Panc1 (cell line): ENCODE measurements around the gene NAT9. TPM values are rescaled to one million over a fixed set of nuclear protein-coding genes. Genes with fewer than 3 reads are reported as not detected.

Source experiments
- ATAC-seq: fragments of 200-7000 bp; cut with Tn5 transposase; 2 replicates; pipeline ENCODE4 v1.9.1; 2020; ENCODE audit warnings: mild to moderate bottlenecking, moderate library complexity
- BruUV-seq: library from RNA; stranded (reverse); fragments of 400-500 nt; replicated peaks from 2 replicates; lab custom pipeline; 2021; lab: Mats Ljungman, UMichigan
- CTCF ChIA-PET: fragments of 300-600 bp; sonication (Branson Sonifier 250); formaldehyde crosslinking; loops from one replicate; lab custom pipeline; 2022; ENCODE audit warnings: antibody characterized with exemption; lab: Charles Lee
- POLR2A ChIA-PET: fragments of 300-600 bp; sonication (Branson Sonifier 250); formaldehyde crosslinking; loops from one replicate; lab custom pipeline; 2022; ENCODE audit warnings: antibody characterized with exemption; lab: Charles Lee
- DNase-seq: peaks from one replicate; pipeline ENCODE4 v3.0.0-alpha.2; 2010; ENCODE audit warnings: low read depth, low spot score
- H3K27ac ChIP-seq: 2 replicates; pipeline ENCODE4 v1.5.1; 2011; ENCODE audit warnings: mild to moderate bottlenecking, low read length, inconsistent platforms
- H3K27me3 ChIP-seq: fragments of 200-500 bp; sonication (Bioruptor generic); 2 replicates; pipeline ENCODE4 v1.6.0; 2014; ENCODE audit warnings: low read length, inconsistent platforms; ENCODE audit not compliant: control insufficient read depth, insufficient read depth
- H3K36me3 ChIP-seq: fragments of 200-500 bp; sonication (Bioruptor generic); 2 replicates; pipeline ENCODE4 v1.5.1; 2014; ENCODE audit warnings: inconsistent platforms, mild to moderate bottlenecking, low read length, moderate library complexity; ENCODE audit not compliant: control insufficient read depth, insufficient read depth
- H3K4me1 ChIP-seq: 2 replicates; pipeline ENCODE4 v1.5.1; 2011; ENCODE audit warnings: inconsistent platforms, mild to moderate bottlenecking, low read length, moderate library complexity; ENCODE audit not compliant: control insufficient read depth, insufficient read depth
- H3K4me3 ChIP-seq, 2 experiments: 2 replicates each; pipeline ENCODE4 v1.5.1; 2011 to 2012; ENCODE audit warnings: low read depth in 2 of 2, low read length in 2 of 2, mild to moderate bottlenecking in 2 of 2, inconsistent platforms in 1 of 2, moderate library complexity in 1 of 2
- H3K9me3 ChIP-seq: fragments of 200-500 bp; sonication (Bioruptor generic); 2 replicates; pipeline ENCODE4 v1.5.1; 2014; ENCODE audit warnings: low read depth, mild to moderate bottlenecking, inconsistent platforms, low read length, moderate library complexity; ENCODE audit not compliant: control insufficient read depth, insufficient read depth
- CTCF ChIP-seq: fragments of 450-650 bp; IDR thresholded peaks from 2 replicates; pipeline ENCODE4 v1.5.1; 2017; ENCODE audit warnings: mild to moderate bottlenecking
- POLR2AphosphoS5 ChIP-seq: IDR thresholded peaks from 2 replicates; pipeline ENCODE4 v1.6.1; 2012; ENCODE audit warnings: mild to moderate bottlenecking, low read depth, low read length, moderate library complexity
- REST ChIP-seq, 2 experiments: IDR thresholded peaks; 2 replicates each; pipeline ENCODE4 v1.6.1; 2011 to 2012; ENCODE audit warnings: low read depth in 2 of 2, control low read depth in 1 of 2, low read length in 1 of 2, mild to moderate bottlenecking in 1 of 2, moderate library complexity in 1 of 2; ENCODE audit not compliant: insufficient read depth in 1 of 2
- SIN3A ChIP-seq: IDR thresholded peaks from 2 replicates; pipeline ENCODE4 v1.6.1; 2012; ENCODE audit warnings: low read depth, mild to moderate bottlenecking, low read length, moderate library complexity, borderline replicate concordance; ENCODE audit not compliant: insufficient read depth
- TCF7L2 ChIP-seq: IDR thresholded peaks from 2 replicates; pipeline ENCODE4 v1.6.1; 2011; ENCODE audit warnings: mild to moderate bottlenecking, low read depth, low read length, inconsistent platforms
- in situ Hi-C: cut with HindIII; loops from 2 replicates; pipeline ENCODE4 v1.10.0; 2016; ENCODE audit warnings: low sequenced_read_pairs, low pct_unique_long_range_greater_than_20kb
- intact Hi-C: fragments of 100-400 bp; cut with micrococcal nuclease; formaldehyde crosslinking; loops from one replicate; pipeline ENCODE4 v1.10.0; 2022; ENCODE audit not compliant: unreplicated experiment
- total RNA-seq: library from RNA; stranded (reverse); gene quantifications from one replicate; pipeline ENCODE4 v1.2.1, GENCODE V29; 2021; ENCODE audit not compliant: unreplicated experiment

NAT9 gene
- total RNA-seq, 1 experiment from 2014 or later = 90.1 TPM

- Histone ChIP-seq H3K27me3 (no peaks in the 10 kb centered on the region), H3K36me3 (peaks cover 2% of the 10 kb centered on the region; the same call in 1 of the 2 replicates), H3K9me3 (no peaks in the 10 kb centered on the region), H3K4me3 (no peak overlapping the region), H3K27ac (no peak overlapping the region), H3K4me1 (peaks cover 32% of the 10 kb centered on the region)
- intact Hi-C loops = no loop called here
- BruUV-seq = no TSS peak
- TF ChIP-seq TCF7L2 = no peak
- TF ChIP-seq REST (IDR thresholded peaks at IDR 0.05; ENCODE audit: insufficient read depth in 1 of 2, low read depth in 2 of 2, low read length in 1 of 2) = no peak
- no peak for TF ChIP-seq CTCF
- TF ChIP-seq SIN3A = no peak
- TF ChIP-seq POLR2AphosphoS5 = no peak
- ATAC-seq (no peak), DNase-seq (no peak)
- ChIA-PET POLR2A (interaction anchor here (0.6 kb wide), 1 partner anchor 63 kb away, joined by 4 read pairs; no protein-coding TSS in a partner anchor), CTCF (interaction anchor here (1.1 to 3.2 kb wide), 5 partner anchors 7 to 89 kb away, joined by 3 to 16 read pairs (median 5); no protein-coding TSS in a partner anchor)
- in situ Hi-C loops = no loop called here
These were observed 29.8 kb downstream of the NAT9 start for GRCh38 chr17:74746376-74746775.

GRCh38 chr17:74745548-74746177 lies 30.5 kb downstream of the NAT9 start:
- no TSS peak for BruUV-seq
- Histone ChIP-seq H3K27me3 (no peaks in the 10 kb centered on the region), H3K4me1 (peaks cover 26% of the 10 kb centered on the region), H3K27ac (no peak overlapping the region), H3K4me3 (no peak overlapping the region), H3K9me3 (no peaks in the 10 kb centered on the region), H3K36me3 (peaks cover 2% of the 10 kb centered on the region; the same call in 1 of the 2 replicates)
- POLR2A ChIA-PET = interaction anchor here (0.6 to 1.2 kb wide), 2 partner anchors 24 to 63 kb away, joined by 4 read pairs; no protein-coding TSS in a partner anchor
- no peak for DNase-seq
- no peak for TF ChIP-seq REST (IDR thresholded peaks at IDR 0.05; ENCODE audit: insufficient read depth in 1 of 2, low read depth in 2 of 2, low read length in 1 of 2)
- TF ChIP-seq SIN3A = no peak
- no peak for TF ChIP-seq CTCF
- no peak for TF ChIP-seq TCF7L2
- no peak for TF ChIP-seq POLR2AphosphoS5
- in situ Hi-C loops (no loop called here), intact Hi-C loops (no loop called here)
- ATAC-seq = no peak
- CTCF ChIA-PET = interaction anchor here (0.6 to 3.2 kb wide), 12 partner anchors 8 to 203 kb away, joined by 3 to 16 read pairs (median 4); partner anchors contain the start of gene NAT9
